Measurements from ENCODE around the gene IFT122.

DNA sequence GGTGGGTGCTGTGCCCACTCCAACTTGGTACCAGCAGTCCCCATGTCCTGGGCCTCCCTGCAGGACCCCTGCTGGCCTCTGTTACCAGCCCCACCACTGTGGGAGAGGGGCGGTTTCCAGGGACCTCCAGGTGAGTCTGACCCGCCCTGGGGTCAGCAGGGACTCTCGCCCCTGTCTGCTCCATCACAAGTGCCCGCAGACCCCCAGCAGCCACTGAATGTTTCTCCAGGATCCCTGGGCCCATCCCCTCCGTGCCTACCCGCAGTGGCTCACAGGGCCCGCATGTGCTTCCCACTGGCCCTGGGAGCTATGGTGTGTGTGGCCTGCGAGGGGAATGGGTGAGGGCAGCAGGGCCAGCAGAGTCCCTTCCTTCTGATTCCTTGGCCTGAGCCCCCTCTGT, 78.6 kb downstream of the IFT122 start:
- TF ChIP-seq, protein P1, sequence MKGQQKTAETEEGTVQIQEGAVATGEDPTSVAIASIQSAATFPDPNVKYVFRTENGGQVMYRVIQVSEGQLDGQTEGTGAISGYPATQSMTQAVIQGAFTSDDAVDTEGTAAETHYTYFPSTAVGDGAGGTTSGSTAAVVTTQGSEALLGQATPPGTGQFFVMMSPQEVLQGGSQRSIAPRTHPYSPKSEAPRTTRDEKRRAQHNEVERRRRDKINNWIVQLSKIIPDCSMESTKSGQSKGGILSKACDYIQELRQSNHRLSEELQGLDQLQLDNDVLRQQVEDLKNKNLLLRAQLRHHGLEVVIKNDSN (IDR thresholded peaks at IDR 0.05), result no peak
- TF ChIP-seq YY1 (IDR thresholded peaks at IDR 0.05; ENCODE audit: low read depth), result no peak
- no peak for TF ChIP-seq FOXM1 (IDR thresholded peaks at IDR 0.05; ENCODE audit: borderline replicate concordance, low read depth)
- TF ChIP-seq EP300 (IDR thresholded peaks at IDR 0.05; ENCODE audit: borderline replicate concordance), result no peak
- TF ChIP-seq TCF12 (IDR thresholded peaks at IDR 0.05; ENCODE audit: low read depth), result no peak
- no peak for TF ChIP-seq NFIC (IDR thresholded peaks at IDR 0.05)
- TF ChIP-seq CREB1 (IDR thresholded peaks at IDR 0.05; ENCODE audit: low read depth), result no peak
- TF ChIP-seq, protein P2, sequence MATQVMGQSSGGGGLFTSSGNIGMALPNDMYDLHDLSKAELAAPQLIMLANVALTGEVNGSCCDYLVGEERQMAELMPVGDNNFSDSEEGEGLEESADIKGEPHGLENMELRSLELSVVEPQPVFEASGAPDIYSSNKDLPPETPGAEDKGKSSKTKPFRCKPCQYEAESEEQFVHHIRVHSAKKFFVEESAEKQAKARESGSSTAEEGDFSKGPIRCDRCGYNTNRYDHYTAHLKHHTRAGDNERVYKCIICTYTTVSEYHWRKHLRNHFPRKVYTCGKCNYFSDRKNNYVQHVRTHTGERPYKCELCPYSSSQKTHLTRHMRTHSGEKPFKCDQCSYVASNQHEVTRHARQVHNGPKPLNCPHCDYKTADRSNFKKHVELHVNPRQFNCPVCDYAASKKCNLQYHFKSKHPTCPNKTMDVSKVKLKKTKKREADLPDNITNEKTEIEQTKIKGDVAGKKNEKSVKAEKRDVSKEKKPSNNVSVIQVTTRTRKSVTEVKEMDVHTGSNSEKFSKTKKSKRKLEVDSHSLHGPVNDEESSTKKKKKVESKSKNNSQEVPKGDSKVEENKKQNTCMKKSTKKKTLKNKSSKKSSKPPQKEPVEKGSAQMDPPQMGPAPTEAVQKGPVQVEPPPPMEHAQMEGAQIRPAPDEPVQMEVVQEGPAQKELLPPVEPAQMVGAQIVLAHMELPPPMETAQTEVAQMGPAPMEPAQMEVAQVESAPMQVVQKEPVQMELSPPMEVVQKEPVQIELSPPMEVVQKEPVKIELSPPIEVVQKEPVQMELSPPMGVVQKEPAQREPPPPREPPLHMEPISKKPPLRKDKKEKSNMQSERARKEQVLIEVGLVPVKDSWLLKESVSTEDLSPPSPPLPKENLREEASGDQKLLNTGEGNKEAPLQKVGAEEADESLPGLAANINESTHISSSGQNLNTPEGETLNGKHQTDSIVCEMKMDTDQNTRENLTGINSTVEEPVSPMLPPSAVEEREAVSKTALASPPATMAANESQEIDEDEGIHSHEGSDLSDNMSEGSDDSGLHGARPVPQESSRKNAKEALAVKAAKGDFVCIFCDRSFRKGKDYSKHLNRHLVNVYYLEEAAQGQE (IDR thresholded peaks at IDR 0.05; ENCODE audit: low read depth), result no peak
- TF ChIP-seq TAF1 (IDR thresholded peaks at IDR 0.05; ENCODE audit: low read depth), result no peak

Data from Ishikawa (cell line).